Sciatic nerve (tissue), 1 donor: ENCODE results near the gene SNAPC1. TPM values are rescaled to one million over a fixed set of nuclear protein-coding genes. Genes with fewer than 3 reads are reported as not detected.

Source experiments
- total RNA-seq: library from RNA; stranded (reverse); fragmentation: NEBNext Ultra II Directional; extraction: Animal tissue kit (Norgen Biotek cat#: 25700); gene quantifications from one replicate; pipeline ENCODE4 v1.2.1, GENCODE V29; 2021
- donor health status: DM: no; HTN: no; CAD: no.

The SNAPC1 gene
- total RNA-seq, 1 donor from 2014 or later: 5.9 TPM

Other genes starting within 250 kb of the SNAPC1 start
- gene HIF1A, start 66.9 kb upstream of the SNAPC1 start, total RNA-seq: 123 TPM
- not detected for gene SYT16, start 50.3 kb downstream of the SNAPC1 start, total RNA-seq